ENCODE results near the gene CASP3. TPM values are rescaled to one million over a fixed set of nuclear protein-coding genes. Genes with fewer than 3 reads are reported as not detected.

Gene CASP3
- total RNA-seq, 1 donor: 59.4 TPM

DNA sequence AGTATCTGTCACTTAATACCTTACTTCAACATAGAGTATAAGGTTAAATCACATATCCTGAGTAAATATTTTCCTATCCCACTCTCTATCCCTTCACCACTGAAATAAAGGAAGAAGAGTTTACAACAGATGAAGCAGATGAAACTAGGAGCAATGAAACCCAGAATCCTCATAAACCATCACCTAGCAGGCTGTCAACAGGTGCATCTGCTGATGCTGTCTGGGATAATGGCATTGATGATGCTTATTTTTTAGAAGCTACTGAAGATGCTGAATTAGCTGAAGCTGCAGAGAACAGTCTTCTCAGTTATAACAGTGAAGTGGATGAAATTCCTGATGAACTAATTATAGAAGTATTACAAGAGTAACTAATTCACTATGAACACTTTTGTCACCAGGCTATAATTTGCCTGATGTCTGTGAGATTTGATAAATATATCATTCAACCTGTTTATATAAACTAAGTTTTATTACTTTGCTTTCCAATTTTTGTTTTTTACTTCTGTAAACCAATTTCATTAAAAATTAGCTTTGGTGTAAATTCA is 45.2 kb upstream of the CASP3 start:
- H3K4me1 ChIP-seq (ENCODE audit: insufficient read depth, low read length): no peaks in the 10 kb centered on the region
- peaks cover 18% of the 10 kb centered on the region for H3K36me3 ChIP-seq (ENCODE audit: insufficient read depth, low read length)
- no peak overlapping the region for H2AFZ ChIP-seq (ENCODE audit: low read length)
- no peak overlapping the region for H3K27ac ChIP-seq (ENCODE audit: low read depth, low read length)
- no peaks in the 10 kb centered on the region for H4K20me1 ChIP-seq (ENCODE audit: insufficient read depth, low read length)
- no peak overlapping the region for H3K4me2 ChIP-seq (ENCODE audit: insufficient read depth, low read length)
- no peak for DNase-seq (ENCODE audit: insufficient read length, low spot score, missing footprints)
- no peaks in the 10 kb centered on the region for H3K9me3 ChIP-seq (ENCODE audit: low read depth, low read length)
- TF ChIP-seq, protein P1, sequence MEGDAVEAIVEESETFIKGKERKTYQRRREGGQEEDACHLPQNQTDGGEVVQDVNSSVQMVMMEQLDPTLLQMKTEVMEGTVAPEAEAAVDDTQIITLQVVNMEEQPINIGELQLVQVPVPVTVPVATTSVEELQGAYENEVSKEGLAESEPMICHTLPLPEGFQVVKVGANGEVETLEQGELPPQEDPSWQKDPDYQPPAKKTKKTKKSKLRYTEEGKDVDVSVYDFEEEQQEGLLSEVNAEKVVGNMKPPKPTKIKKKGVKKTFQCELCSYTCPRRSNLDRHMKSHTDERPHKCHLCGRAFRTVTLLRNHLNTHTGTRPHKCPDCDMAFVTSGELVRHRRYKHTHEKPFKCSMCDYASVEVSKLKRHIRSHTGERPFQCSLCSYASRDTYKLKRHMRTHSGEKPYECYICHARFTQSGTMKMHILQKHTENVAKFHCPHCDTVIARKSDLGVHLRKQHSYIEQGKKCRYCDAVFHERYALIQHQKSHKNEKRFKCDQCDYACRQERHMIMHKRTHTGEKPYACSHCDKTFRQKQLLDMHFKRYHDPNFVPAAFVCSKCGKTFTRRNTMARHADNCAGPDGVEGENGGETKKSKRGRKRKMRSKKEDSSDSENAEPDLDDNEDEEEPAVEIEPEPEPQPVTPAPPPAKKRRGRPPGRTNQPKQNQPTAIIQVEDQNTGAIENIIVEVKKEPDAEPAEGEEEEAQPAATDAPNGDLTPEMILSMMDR (IDR thresholded peaks at IDR 0.05; ENCODE audit: extremely low read depth, low read depth, low read length): no peak
- no peak overlapping the region for H3K4me3 ChIP-seq (ENCODE audit: insufficient read depth, low read length)
- H3K79me2 ChIP-seq (ENCODE audit: insufficient read depth, low read length): no peaks in the 10 kb centered on the region
- no peaks in the 10 kb centered on the region for H3K27me3 ChIP-seq (ENCODE audit: insufficient read depth, low read length)

GRCh38 chr4:184693056-184693455 is 43.8 kb upstream of the CASP3 start:
- H3K79me2 ChIP-seq (ENCODE audit: insufficient read depth, low read length): no peaks in the 10 kb centered on the region
- no peak for DNase-seq (ENCODE audit: insufficient read length, low spot score, missing footprints)
- TF ChIP-seq, protein P1 (IDR thresholded peaks at IDR 0.05; ENCODE audit: extremely low read depth, low read depth, low read length): no peak
- no peaks in the 10 kb centered on the region for H3K9me3 ChIP-seq (ENCODE audit: low read depth, low read length)
- H3K4me1 ChIP-seq (ENCODE audit: insufficient read depth, low read length): peaks cover 10% of the 10 kb centered on the region
- no peaks in the 10 kb centered on the region for H4K20me1 ChIP-seq (ENCODE audit: insufficient read depth, low read length)
- H3K4me2 ChIP-seq (ENCODE audit: insufficient read depth, low read length): no peak overlapping the region
- no peak overlapping the region for H3K4me3 ChIP-seq (ENCODE audit: insufficient read depth, low read length)
- peaks cover 18% of the 10 kb centered on the region for H3K36me3 ChIP-seq (ENCODE audit: insufficient read depth, low read length)
- no peaks in the 10 kb centered on the region for H3K27me3 ChIP-seq (ENCODE audit: insufficient read depth, low read length)
- H3K27ac ChIP-seq (ENCODE audit: low read depth, low read length): no peak overlapping the region
- no peak overlapping the region for H2AFZ ChIP-seq (ENCODE audit: low read length)

GRCh38 chr4:184689681-184690080 is 40.4 kb upstream of the CASP3 start:
- H4K20me1 ChIP-seq (ENCODE audit: insufficient read depth, low read length): no peaks in the 10 kb centered on the region
- H3K27ac ChIP-seq (ENCODE audit: low read depth, low read length): no peak overlapping the region
- TF ChIP-seq, protein P1 (IDR thresholded peaks at IDR 0.05; ENCODE audit: extremely low read depth, low read depth, low read length): no peak
- no peak overlapping the region for H2AFZ ChIP-seq (ENCODE audit: low read length)
- H3K9me3 ChIP-seq (ENCODE audit: low read depth, low read length): no peaks in the 10 kb centered on the region
- no peak overlapping the region for H3K4me2 ChIP-seq (ENCODE audit: insufficient read depth, low read length)
- H3K36me3 ChIP-seq (ENCODE audit: insufficient read depth, low read length): peaks cover 6% of the 10 kb centered on the region
- peaks cover 14% of the 10 kb centered on the region for H3K4me1 ChIP-seq (ENCODE audit: insufficient read depth, low read length)
- no peaks in the 10 kb centered on the region for H3K27me3 ChIP-seq (ENCODE audit: insufficient read depth, low read length)
- H3K79me2 ChIP-seq (ENCODE audit: insufficient read depth, low read length): no peaks in the 10 kb centered on the region
- no peak for DNase-seq (ENCODE audit: insufficient read length, low spot score, missing footprints)
- H3K4me3 ChIP-seq (ENCODE audit: insufficient read depth, low read length): no peak overlapping the region

DNA sequence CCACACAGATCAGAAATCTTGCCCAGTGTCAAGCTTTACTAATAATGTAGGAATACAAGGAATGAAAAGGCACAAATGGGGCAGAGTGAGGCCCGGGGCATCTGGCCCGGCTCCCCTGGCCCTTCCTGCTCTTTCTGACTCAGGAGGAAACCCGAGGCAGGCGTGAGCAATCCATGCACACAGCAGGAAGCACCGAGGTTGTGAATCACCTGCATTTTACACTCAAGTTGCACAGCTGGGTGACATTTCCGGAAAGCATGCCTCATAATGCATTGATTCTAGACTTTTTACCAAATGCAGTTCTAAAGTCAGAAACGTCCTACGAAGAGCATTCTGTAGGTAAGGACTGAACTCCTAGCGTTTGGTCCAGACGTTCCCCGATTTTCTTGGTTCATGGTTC is 39.2 kb upstream of the CASP3 start:
- H2AFZ ChIP-seq (ENCODE audit: low read length): peak overlapping the region; percentile 60
- H3K9me3 ChIP-seq (ENCODE audit: low read depth, low read length): no peaks in the 10 kb centered on the region
- H3K79me2 ChIP-seq (ENCODE audit: insufficient read depth, low read length): no peaks in the 10 kb centered on the region
- H3K27ac ChIP-seq (ENCODE audit: low read depth, low read length): peak overlapping the region; percentile 61
- peak overlapping the region; percentile 43 for H3K4me2 ChIP-seq (ENCODE audit: insufficient read depth, low read length)
- H3K27me3 ChIP-seq (ENCODE audit: insufficient read depth, low read length): no peaks in the 10 kb centered on the region
- H4K20me1 ChIP-seq (ENCODE audit: insufficient read depth, low read length): no peaks in the 10 kb centered on the region
- peaks cover 17% of the 10 kb centered on the region for H3K4me1 ChIP-seq (ENCODE audit: insufficient read depth, low read length)
- no peaks in the 10 kb centered on the region for H3K36me3 ChIP-seq (ENCODE audit: insufficient read depth, low read length)
- TF ChIP-seq, protein P1 (IDR thresholded peaks at IDR 0.05; ENCODE audit: extremely low read depth, low read depth, low read length): no peak
- no peak overlapping the region for H3K4me3 ChIP-seq (ENCODE audit: insufficient read depth, low read length)
- peak; percentile 91 for DNase-seq (ENCODE audit: insufficient read length, low spot score, missing footprints)

Measured in osteoblast (primary cell).